GM12878 (cell line): ENCODE measurements around the gene SPOP. TPM values are rescaled to one million over a fixed set of nuclear protein-coding genes. Genes with fewer than 3 reads are reported as not detected.

Experiments used
- ATAC-seq: fragments of 200-7000 bp; cut with Tn5 transposase; 3 replicates; pipeline ENCODE4 v1.9.1; 2020; ENCODE audit warnings: mild to moderate bottlenecking, moderate library complexity
- BruUV-seq: library from RNA; stranded (reverse); fragments of 400-500 nt; replicated peaks from 2 replicates; lab custom pipeline; 2021; lab: Mats Ljungman, UMichigan
- CTCF ChIA-PET: fragments of 300-600 bp; sonication (Branson Sonifier 250); formaldehyde crosslinking; extraction: SDS; loops from one replicate; lab custom pipeline; 2021; ENCODE audit warnings: inconsistent platforms; lab: Yijun Ruan, JAX
- POLR2A ChIA-PET: fragments of 350-600 bp; formaldehyde crosslinking; extraction: SDS; loops from one replicate; lab custom pipeline; 2021; ENCODE audit warnings: inconsistent platforms; lab: Charles Lee
- RAD21 ChIA-PET: fragments of 300-600 bp; sonication (Branson Sonifier 250); formaldehyde crosslinking; loops from one replicate; lab custom pipeline; 2023; ENCODE audit warnings: antibody characterized with exemption; ENCODE audit not compliant: unreplicated experiment; lab: Charles Lee
- SMC1A ChIA-PET: fragments of 300-600 bp; sonication (Branson Sonifier 250); formaldehyde crosslinking; loops from one replicate; lab custom pipeline; 2023; ENCODE audit not compliant: unreplicated experiment, uncharacterized antibody; lab: Charles Lee
- DNase-seq: peaks from one replicate; pipeline ENCODE4 v3.0.0-alpha.2; 2011; ENCODE audit warnings: low read depth, low spot score
- FAIRE-seq: peaks from 3 replicates; lab custom pipeline; 2011; peaks lifted over from hg19 to GRCh38; lab: Jason Lieb, UNC
- H2AFZ ChIP-seq: 2 replicates; pipeline ENCODE4 v1.6.0; 2011; ENCODE audit warnings: low read depth, low read length, control low read depth; ENCODE audit not compliant: control insufficient read depth
- H3K27ac ChIP-seq: 2 replicates; pipeline ENCODE4 v1.5.1; 2011; ENCODE audit warnings: control low read depth; ENCODE audit not compliant: control insufficient read depth, insufficient read depth
- H3K27me3 ChIP-seq, 2 experiments: replicated peaks in 1 of 2; 2 replicates each; pipeline versions ENCODE4 v1.6.0 to v1.6.1; 2011; ENCODE audit warnings: low read length in 1 of 2; ENCODE audit not compliant: control insufficient read depth in 2 of 2, insufficient read depth in 2 of 2
- H3K36me3 ChIP-seq, 2 experiments: 2 replicates each; pipeline ENCODE4 v1.5.1; 2011; ENCODE audit warnings: low read length in 1 of 2; ENCODE audit not compliant: control insufficient read depth in 2 of 2, insufficient read depth in 2 of 2
- H3K4me1 ChIP-seq: 2 replicates; pipeline ENCODE4 v1.6.1; 2011; ENCODE audit warnings: mild to moderate bottlenecking, low read length, moderate library complexity, mixed read lengths; ENCODE audit not compliant: control insufficient read depth, insufficient read depth
- H3K4me2 ChIP-seq: 2 replicates; pipeline ENCODE4 v1.6.0; 2011; ENCODE audit warnings: control low read depth; ENCODE audit not compliant: control insufficient read depth, insufficient read depth
- H3K4me3 ChIP-seq: fragments of 200-600 bp; sonication (generic); 2 replicates; pipeline ENCODE4 v1.5.1; 2016
- H3K79me2 ChIP-seq: 2 replicates; pipeline ENCODE4 v1.6.0; 2011; ENCODE audit warnings: low read length; ENCODE audit not compliant: control insufficient read depth, insufficient read depth
- H3K9ac ChIP-seq: 2 replicates; pipeline ENCODE4 v1.8.0; 2011; ENCODE audit warnings: low read length, control low read depth, mixed read lengths; ENCODE audit not compliant: control insufficient read depth, insufficient read depth
- H3K9me3 ChIP-seq: replicated peaks from 3 replicates; pipeline ENCODE4 v1.5.1; 2011; ENCODE audit warnings: mild to moderate bottlenecking, low read length; ENCODE audit not compliant: control insufficient read depth, insufficient read depth
- H4K20me1 ChIP-seq: 2 replicates; pipeline ENCODE4 v1.6.0; 2011; ENCODE audit not compliant: control insufficient read depth, insufficient read depth
- GABPA ChIP-seq: IDR thresholded peaks from 2 replicates; pipeline ENCODE4 v1.6.1; 2014; ENCODE audit warnings: antibody characterized with exemption, low read depth, mild to moderate bottlenecking, inconsistent platforms
- NFIC ChIP-seq: IDR thresholded peaks from 2 replicates; pipeline ENCODE4 v1.6.1; 2012; ENCODE audit warnings: low read depth, mild to moderate bottlenecking, inconsistent platforms, low read length, moderate library complexity
- PML ChIP-seq: IDR thresholded peaks from 2 replicates; pipeline ENCODE4 v1.6.1; 2012; ENCODE audit warnings: low read length, inconsistent platforms
- RAD51 ChIP-seq: fragments of 450-650 bp; IDR thresholded peaks from 2 replicates; pipeline ENCODE4 v1.6.1; 2016; ENCODE audit warnings: moderate library complexity, mild to moderate bottlenecking, inconsistent platforms
- SIN3A ChIP-seq: IDR thresholded peaks from 2 replicates; pipeline ENCODE4 v1.6.1; 2012; ENCODE audit warnings: low read depth, low read length, improper control_type of control experiment
- SUZ12 ChIP-seq: fragments of 200-600 bp; sonication (generic); IDR thresholded peaks from one replicate; pipeline ENCODE4 v1.6.1; 2018; ENCODE audit warnings: antibody characterized with exemption, mild to moderate bottlenecking; ENCODE audit not compliant: unreplicated experiment
- TCF3 ChIP-seq: IDR thresholded peaks from 2 replicates; pipeline ENCODE4 v1.6.1; 2012; ENCODE audit warnings: low read depth, mild to moderate bottlenecking, low read length, borderline replicate concordance; ENCODE audit not compliant: insufficient read depth
- WGBS: methylation state at CpG from one replicate; pipeline ENCODE4 v1.1.6; 2016; ENCODE audit warnings: low lambda C conversion rate; ENCODE audit not compliant: insufficient replicate concordance, insufficient coverage; ENCODE audit errors: missing lambda C conversion rate; 5-methylcytosine and 5-hydroxymethylcytosine counted together
- in situ Hi-C: fragments of 300-500 bp; cut with MboI; formaldehyde crosslinking; loops from 9 replicates; pipeline ENCODE4 v1.14.3; 2018; ENCODE audit warnings: mixed read lengths
- intact Hi-C: fragments of 100-400 bp; cut with micrococcal nuclease; formaldehyde crosslinking; loops from one replicate; pipeline ENCODE4 v1.14.2; 2022; ENCODE audit not compliant: unreplicated experiment
- polyA plus RNA-seq, 11 experiments: library from polyadenylated mRNA; depleted of rRNA in 4 of 11; unstranded in 6 of 11; stranded (reverse) in 5 of 11; fragments of >200 nt; fragmentation: Nextera tagmentation in 4 of 11; fragmentation: Illumina TruSeq in 1 of 11; extraction: Ambion mirVana in 4 of 11; extraction: Trizol in 1 of 11; gene quantifications; 1 replicate in 1 of 11; 2 replicates in 10 of 11; pipeline versions ENCODE4 v1.2.1 to v1.2.3, GENCODE V29; 2011 to 2016; ENCODE audit warnings: inconsistent platforms in 2 of 11, missing spikeins in 2 of 11, low read depth in 1 of 11
- total RNA-seq, 4 experiments: library from RNA; depleted of rRNA in 3 of 4; stranded (reverse); fragments of >200 nt in 3 of 4; fragmentation: Illumina TruSeq in 1 of 4; extraction: Trizol in 1 of 4; gene quantifications; 2 replicates each; pipeline versions ENCODE4 v1.2.1 to v1.2.3, GENCODE V29; 2013 to 2021
- TF ChIP-seq, protein P1 (sequence below): fragments of 450-650 bp; IDR thresholded peaks from 2 replicates; pipeline ENCODE4 v1.6.1; 2018; ENCODE audit warnings: borderline replicate concordance, mild to moderate bottlenecking; ENCODE audit not compliant: partially characterized antibody
- TF ChIP-seq, protein P2 (sequence below): IDR thresholded peaks from 2 replicates; pipeline ENCODE4 v1.6.1; 2011; ENCODE audit warnings: borderline replicate concordance, low read depth, mild to moderate bottlenecking, moderate library complexity, low read length; ENCODE audit not compliant: insufficient read depth, poor library complexity, severe bottlenecking

Gene SPOP
- total and polyA plus RNA-seq, 10 of the 15 experiments (the other 5 are each of a cell fraction or from before 2014, with no cell fraction given), result 35.1 to 80.4 (median 44.7) TPM

DNA sequence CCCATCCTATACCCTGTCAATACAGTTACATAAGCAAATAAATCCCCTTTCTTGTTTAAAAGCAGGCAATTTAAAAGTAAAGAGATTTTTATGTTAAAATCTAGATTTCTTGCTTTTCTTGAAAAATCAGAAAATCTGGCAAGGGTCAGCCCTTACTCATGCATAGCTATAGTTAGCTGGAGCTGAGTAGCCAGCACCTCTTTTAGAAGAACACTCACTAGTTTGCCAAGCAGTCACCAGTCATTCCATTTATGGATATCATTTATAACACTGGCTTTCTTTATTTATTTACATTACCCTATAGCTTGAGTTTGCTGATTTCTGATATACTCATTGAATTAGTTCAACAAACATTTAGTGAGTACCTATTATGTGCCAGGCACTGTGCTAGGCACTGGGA lies 56.5 kb downstream of the SPOP start (continued):
- TF ChIP-seq, protein P1, sequence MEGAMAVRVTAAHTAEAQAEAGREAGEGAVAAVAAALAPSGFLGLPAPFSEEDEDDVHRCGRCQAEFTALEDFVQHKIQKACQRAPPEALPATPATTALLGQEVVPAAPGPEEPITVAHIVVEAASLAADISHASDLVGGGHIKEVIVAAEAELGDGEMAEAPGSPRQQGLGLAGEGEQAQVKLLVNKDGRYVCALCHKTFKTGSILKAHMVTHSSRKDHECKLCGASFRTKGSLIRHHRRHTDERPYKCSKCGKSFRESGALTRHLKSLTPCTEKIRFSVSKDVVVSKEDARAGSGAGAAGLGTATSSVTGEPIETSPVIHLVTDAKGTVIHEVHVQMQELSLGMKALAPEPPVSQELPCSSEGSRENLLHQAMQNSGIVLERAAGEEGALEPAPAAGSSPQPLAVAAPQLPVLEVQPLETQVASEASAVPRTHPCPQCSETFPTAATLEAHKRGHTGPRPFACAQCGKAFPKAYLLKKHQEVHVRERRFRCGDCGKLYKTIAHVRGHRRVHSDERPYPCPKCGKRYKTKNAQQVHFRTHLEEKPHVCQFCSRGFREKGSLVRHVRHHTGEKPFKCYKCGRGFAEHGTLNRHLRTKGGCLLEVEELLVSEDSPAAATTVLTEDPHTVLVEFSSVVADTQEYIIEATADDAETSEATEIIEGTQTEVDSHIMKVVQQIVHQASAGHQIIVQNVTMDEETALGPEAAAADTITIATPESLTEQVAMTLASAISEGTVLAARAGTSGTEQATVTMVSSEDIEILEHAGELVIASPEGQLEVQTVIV, result no peak

DNA sequence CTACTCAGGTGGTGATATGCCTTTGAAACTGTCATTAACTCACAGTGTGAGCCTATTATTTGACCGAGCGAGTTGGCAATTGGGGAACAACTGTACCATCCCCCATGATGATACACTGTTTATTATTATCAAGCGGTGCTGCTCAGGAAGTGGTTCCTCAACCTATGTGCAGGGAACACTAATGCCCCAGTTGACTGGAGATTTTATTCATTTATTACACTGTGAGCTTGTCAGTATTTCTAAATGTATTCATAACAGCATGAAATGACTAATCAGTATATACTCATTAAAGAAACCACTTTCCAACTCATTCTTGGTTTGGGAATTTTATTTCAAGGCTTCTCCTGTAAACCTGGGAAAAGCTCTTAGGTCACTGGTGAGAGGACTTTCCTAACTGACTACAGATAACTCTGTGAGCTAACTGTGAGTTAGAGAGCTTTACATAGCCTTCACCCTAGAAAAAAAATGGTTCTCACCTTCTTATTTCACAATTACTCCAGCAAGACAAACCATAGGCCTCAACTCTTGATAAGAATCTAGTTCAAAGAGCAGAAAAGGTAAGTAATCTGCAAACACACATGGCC lies 59.8 kb downstream of the SPOP start:
- Histone ChIP-seq H3K27ac (no peak overlapping the region), H4K20me1 (no peaks in the 10 kb centered on the region), H3K27me3 (no peaks in the 10 kb centered on the region), H3K36me3 (peaks cover 16 to 26% of the 10 kb centered on the region in 2 experiments), H3K4me3 (no peak overlapping the region), H3K9me3 (no peaks in the 10 kb centered on the region), H3K9ac (no peak overlapping the region), H2AFZ (no peak overlapping the region), H3K79me2 (no peaks in the 10 kb centered on the region), H3K4me1 (peaks cover 5% of the 10 kb centered on the region; the same call in 1 of the 2 replicates), H3K4me2 (no peak overlapping the region)
- no peak for TF ChIP-seq RAD51
- TF ChIP-seq TCF3, result no peak
- TF ChIP-seq, protein P2, sequence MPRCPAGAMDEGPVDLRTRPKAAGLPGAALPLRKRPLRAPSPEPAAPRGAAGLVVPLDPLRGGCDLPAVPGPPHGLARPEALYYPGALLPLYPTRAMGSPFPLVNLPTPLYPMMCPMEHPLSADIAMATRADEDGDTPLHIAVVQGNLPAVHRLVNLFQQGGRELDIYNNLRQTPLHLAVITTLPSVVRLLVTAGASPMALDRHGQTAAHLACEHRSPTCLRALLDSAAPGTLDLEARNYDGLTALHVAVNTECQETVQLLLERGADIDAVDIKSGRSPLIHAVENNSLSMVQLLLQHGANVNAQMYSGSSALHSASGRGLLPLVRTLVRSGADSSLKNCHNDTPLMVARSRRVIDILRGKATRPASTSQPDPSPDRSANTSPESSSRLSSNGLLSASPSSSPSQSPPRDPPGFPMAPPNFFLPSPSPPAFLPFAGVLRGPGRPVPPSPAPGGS, result no peak
- TF ChIP-seq NFIC, result no peak
- TF ChIP-seq SIN3A, result no peak
- TF ChIP-seq GABPA, result no peak
- TF ChIP-seq SUZ12, result no peak
- TF ChIP-seq PML, result no peak
- ChIA-PET CTCF (interaction anchor here (0.7 to 2.0 kb wide), 3 partner anchors 10 to 62 kb away, joined by 3 to 7 read pairs (median 3); no protein-coding TSS in a partner anchor), POLR2A (interaction anchor here (1.0 kb wide), 1 partner anchor 9 kb away, joined by 4 read pairs; no protein-coding TSS in a partner anchor), RAD21 (interaction anchor here (1.0 kb wide), 1 partner anchor 60 kb away, joined by 6 read pairs; the partner anchor contains the start of gene SPOP), SMC1A (interaction anchor here (1.0 to 2.0 kb wide), 3 partner anchors 10 to 29 kb away, joined by 3 to 5 read pairs (median 3); no protein-coding TSS in a partner anchor)
- in situ Hi-C loops (no loop called here), intact Hi-C loops (loop anchor here (10.0 kb wide), 1 partner anchor 77 kb away; no protein-coding TSS in a partner anchor)
- no peak for FAIRE-seq
- BruUV-seq, result no TSS peak
- no peak for ATAC-seq
- DNase-seq, result no peak
- 99% methylated on average over 3 of the region's 3 CpGs for WGBS
